Mesenchymal stem cell (in vitro differentiated cells and primary cell): Measurements from ENCODE around the gene FABP3.
A peak's percentile ranks its signal among the peaks of the same experiment; 100 is the strongest.

Experiments
- DNase-seq: peaks from one replicate; pipeline ENCODE4 v3.0.0-alpha.2; 2013
- H2AFZ ChIP-seq: one replicate; pipeline ENCODE4 v1.6.1; 2013; ENCODE audit warnings: low read depth, mild to moderate bottlenecking, control low read depth, inconsistent platforms, low read length, moderate library complexity
- H2AK5ac ChIP-seq: 2 replicates; pipeline ENCODE4 v1.6.1; 2013; ENCODE audit warnings: low read length, moderate library complexity, mild to moderate bottlenecking, inconsistent platforms; ENCODE audit not compliant: severe bottlenecking
- H2BK120ac ChIP-seq: one replicate; pipeline ENCODE4 v1.6.1; 2013; ENCODE audit warnings: low read depth, mild to moderate bottlenecking, inconsistent platforms, low read length, moderate library complexity
- H2BK12ac ChIP-seq, 2 experiments: one replicate each; pipeline ENCODE4 v1.6.1; 2013; ENCODE audit warnings: inconsistent platforms in 2 of 2, low read length in 2 of 2, mild to moderate bottlenecking in 2 of 2, moderate library complexity in 2 of 2, control low read depth in 1 of 2
- H2BK15ac ChIP-seq: one replicate; pipeline ENCODE4 v1.6.1; 2013; ENCODE audit warnings: mild to moderate bottlenecking, low read depth, inconsistent platforms; ENCODE audit not compliant: poor library complexity, severe bottlenecking
- H2BK5ac ChIP-seq: 2 replicates; pipeline ENCODE4 v1.6.1; 2013; ENCODE audit warnings: low read depth, mild to moderate bottlenecking, low read length, control low read depth, inconsistent platforms; ENCODE audit not compliant: poor library complexity, severe bottlenecking
- H3K14ac ChIP-seq, 2 experiments: one replicate each; pipeline ENCODE4 v1.6.1; 2013; ENCODE audit warnings: inconsistent platforms in 2 of 2, low read length in 2 of 2, control low read depth in 1 of 2, mild to moderate bottlenecking in 1 of 2, moderate library complexity in 1 of 2
- H3K18ac ChIP-seq, 2 experiments: one replicate each; pipeline ENCODE4 v1.6.1; 2013; ENCODE audit warnings: inconsistent platforms in 2 of 2, low read length in 2 of 2, control low read depth in 1 of 2, low read depth in 1 of 2, mild to moderate bottlenecking in 1 of 2
- H3K23ac ChIP-seq, 2 experiments: one replicate each; pipeline ENCODE4 v1.6.1; 2013; ENCODE audit warnings: inconsistent platforms in 2 of 2, low read length in 2 of 2, mild to moderate bottlenecking in 2 of 2, moderate library complexity in 2 of 2, control low read depth in 1 of 2
- H3K27ac ChIP-seq: 2 replicates; pipeline ENCODE4 v1.5.1; 2013; ENCODE audit warnings: mild to moderate bottlenecking, moderate library complexity, low read length, control low read depth, inconsistent platforms; ENCODE audit not compliant: poor library complexity, severe bottlenecking
- H3K27me3 ChIP-seq, 2 experiments: 2 replicates each; pipeline versions ENCODE4 v1.6.1 to v1.7.0; 2013; ENCODE audit warnings: low read length in 2 of 2, mild to moderate bottlenecking in 2 of 2, moderate library complexity in 2 of 2, control low read depth in 1 of 2, inconsistent platforms in 1 of 2; ENCODE audit not compliant: control insufficient read depth in 1 of 2, insufficient read depth in 1 of 2
- H3K36me3 ChIP-seq, 2 experiments: 2 replicates each; pipeline versions ENCODE4 v1.6.1 to v1.7.0; 2013; ENCODE audit warnings: low read length in 2 of 2, control low read depth in 1 of 2, inconsistent platforms in 1 of 2, low read depth in 1 of 2, mild to moderate bottlenecking in 1 of 2; ENCODE audit not compliant: insufficient read depth in 2 of 2, control insufficient read depth in 1 of 2
- H3K4ac ChIP-seq, 2 experiments: one replicate each; pipeline ENCODE4 v1.6.1; 2013; ENCODE audit warnings: inconsistent platforms in 2 of 2, low read length in 2 of 2, mild to moderate bottlenecking in 2 of 2, moderate library complexity in 2 of 2, control low read depth in 1 of 2, low read depth in 1 of 2
- H3K4me1 ChIP-seq: 2 replicates; pipeline ENCODE4 v1.6.1; 2013; ENCODE audit warnings: low read depth, low read length, control low read depth; ENCODE audit not compliant: control insufficient read depth, insufficient read depth
- H3K4me2 ChIP-seq: 2 replicates; pipeline ENCODE4 v1.6.1; 2013; ENCODE audit warnings: low read length, mild to moderate bottlenecking, inconsistent platforms; ENCODE audit not compliant: poor library complexity, severe bottlenecking
- H3K4me3 ChIP-seq, 2 experiments: 2 replicates each; pipeline versions ENCODE4 v1.5.1 to v1.7.0; 2013; ENCODE audit warnings: low read length in 2 of 2, mild to moderate bottlenecking in 2 of 2, control low read depth in 1 of 2, low read depth in 1 of 2; ENCODE audit not compliant: insufficient read depth in 1 of 2
- H3K79me1 ChIP-seq: replicated peaks from 2 replicates; pipeline ENCODE4 v1.6.1; 2013; ENCODE audit warnings: mild to moderate bottlenecking, control low read depth, low read length, inconsistent platforms; ENCODE audit not compliant: poor library complexity, severe bottlenecking
- H3K9ac ChIP-seq: 2 replicates; pipeline ENCODE4 v1.7.0; 2013; ENCODE audit warnings: mild to moderate bottlenecking, low read length, moderate library complexity
- H3K9me3 ChIP-seq: 2 replicates; pipeline ENCODE4 v1.7.0; 2013; ENCODE audit warnings: mild to moderate bottlenecking, low read length; ENCODE audit not compliant: control insufficient read depth
- H4K8ac ChIP-seq: one replicate; pipeline ENCODE4 v1.6.1; 2013; ENCODE audit warnings: inconsistent platforms, mild to moderate bottlenecking, low read length, moderate library complexity
- H4K91ac ChIP-seq: one replicate; pipeline ENCODE4 v1.6.1; 2013; ENCODE audit warnings: mild to moderate bottlenecking, low read length, inconsistent platforms
- WGBS: methylation state at CpG from one replicate; pipeline ENCODE4 v1.1.7; 2013; ENCODE audit warnings: mixed read lengths; 5-methylcytosine and 5-hydroxymethylcytosine counted together

FABP3 gene

DNA sequence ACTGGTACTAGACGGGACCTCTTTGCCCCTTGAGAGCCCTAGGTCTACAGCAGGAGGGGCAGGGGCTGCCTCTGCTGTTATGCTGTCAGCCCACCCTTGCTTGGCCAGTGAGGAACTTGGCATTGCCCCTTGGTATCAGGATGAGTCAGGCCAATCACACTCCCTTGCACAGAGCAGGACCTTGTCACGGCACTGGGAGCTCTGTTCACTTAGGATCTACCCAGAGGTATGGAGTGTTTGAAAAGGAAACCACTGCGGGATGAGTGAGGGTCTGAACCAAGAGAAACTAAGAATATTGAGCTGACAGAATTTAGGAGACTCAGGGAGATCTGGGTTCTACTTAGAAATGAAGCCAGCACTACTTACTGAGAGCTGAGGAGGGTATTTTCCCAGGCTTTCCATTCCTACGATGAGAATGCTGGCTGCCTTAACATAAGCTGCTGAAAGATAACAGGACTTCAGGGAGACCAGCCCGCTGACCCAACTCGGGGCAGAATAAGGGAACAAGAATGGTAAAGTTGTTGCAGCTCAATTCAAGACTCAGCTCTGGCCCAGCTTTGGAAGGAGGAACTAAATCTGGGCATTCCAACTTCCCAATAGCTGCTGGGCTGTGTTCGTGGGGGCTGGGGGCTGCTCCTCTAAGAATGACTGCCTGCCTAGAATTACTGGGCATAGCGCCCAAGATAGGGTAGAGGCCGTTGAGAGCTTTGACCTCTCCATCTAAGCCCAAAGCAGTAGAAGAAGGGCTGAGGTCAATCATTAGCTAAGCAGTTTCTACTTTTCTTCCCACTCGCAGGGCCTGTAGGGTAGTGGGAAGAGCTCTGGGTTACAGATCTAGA is 1.5 kb downstream of the FABP3 start:
- peak overlapping the region; percentile 85 for H3K9ac ChIP-seq
- peak overlapping the region; percentile 21 for H2BK120ac ChIP-seq
- peak overlapping the region in 1 of 2 experiments; percentile 6 for H2BK12ac ChIP-seq
- no peak for DNase-seq
- no peaks in the 10 kb centered on the region for H3K27me3 ChIP-seq
- H3K18ac ChIP-seq = no peak overlapping the region
- peak overlapping the region in 1 of 2 experiments; percentile 74 for H3K14ac ChIP-seq
- no peak overlapping the region for H3K27ac ChIP-seq
- H3K4ac ChIP-seq = no peak overlapping the region
- peak overlapping the region; percentile 26 for H2AK5ac ChIP-seq
- H4K91ac ChIP-seq = no peak overlapping the region
- H3K4me2 ChIP-seq = peak overlapping the region; percentile 11
- no peaks in the 10 kb centered on the region for H3K79me1 ChIP-seq
- H3K9me3 ChIP-seq = no peaks in the 10 kb centered on the region
- no peak overlapping the region for H2AFZ ChIP-seq
- H3K36me3 ChIP-seq = peaks cover 15 to 34% of the 10 kb centered on the region in 2 experiments
- H3K4me1 ChIP-seq = peaks cover 25% of the 10 kb centered on the region
- H3K23ac ChIP-seq = no peak overlapping the region
- H3K4me3 ChIP-seq = peak overlapping the region in 1 of 2 experiments; percentile 78
- H2BK5ac ChIP-seq = no peak overlapping the region
- 91% methylated on average over 9 of the region's 10 CpGs for WGBS
- H2BK15ac ChIP-seq = no peak overlapping the region
- no peak overlapping the region for H4K8ac ChIP-seq

DNA sequence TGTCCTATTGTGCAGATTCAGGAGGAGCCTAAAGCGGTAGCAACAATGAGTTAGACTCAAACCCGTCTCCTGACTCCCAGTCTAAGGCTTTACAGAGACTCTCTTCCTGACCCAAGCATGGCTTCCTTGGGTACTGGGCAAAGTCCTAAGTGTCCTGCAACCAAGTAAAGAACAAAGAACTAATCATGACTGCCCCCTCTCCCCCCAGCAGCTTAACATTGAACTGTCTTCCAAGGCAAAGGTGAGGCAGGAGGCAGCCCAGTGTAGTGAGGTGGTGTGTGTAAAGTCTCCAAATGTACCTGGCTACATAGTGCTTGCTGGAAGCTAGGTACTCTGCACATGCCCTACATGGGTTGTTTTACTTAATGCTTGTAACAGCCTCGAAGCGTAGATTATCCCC is 2.3 kb downstream of the FABP3 start:
- Histone ChIP-seq H4K91ac (no peak overlapping the region), H3K4me3 (peak overlapping the region in 1 of 2 experiments; percentile 78), H2BK15ac (no peak overlapping the region), H2AK5ac (no peak overlapping the region), H2BK12ac (no peak overlapping the region), H3K4me1 (peaks cover 24% of the 10 kb centered on the region), H3K27me3 (no peaks in the 10 kb centered on the region), H2BK5ac (no peak overlapping the region), H4K8ac (no peak overlapping the region), H3K9me3 (no peaks in the 10 kb centered on the region), H2BK120ac (no peak overlapping the region), H3K9ac (no peak overlapping the region), H3K4ac (no peak overlapping the region), H3K4me2 (no peak overlapping the region), H3K23ac (no peak overlapping the region), H3K27ac (no peak overlapping the region), H3K18ac (no peak overlapping the region), H2AFZ (no peak overlapping the region), H3K14ac (no peak overlapping the region), H3K79me1 (no peaks in the 10 kb centered on the region), H3K36me3 (peaks cover 20 to 42% of the 10 kb centered on the region in 2 experiments)
- DNase-seq = no peak
- WGBS = 94% methylated on average over 4 of the region's 4 CpGs

DNA sequence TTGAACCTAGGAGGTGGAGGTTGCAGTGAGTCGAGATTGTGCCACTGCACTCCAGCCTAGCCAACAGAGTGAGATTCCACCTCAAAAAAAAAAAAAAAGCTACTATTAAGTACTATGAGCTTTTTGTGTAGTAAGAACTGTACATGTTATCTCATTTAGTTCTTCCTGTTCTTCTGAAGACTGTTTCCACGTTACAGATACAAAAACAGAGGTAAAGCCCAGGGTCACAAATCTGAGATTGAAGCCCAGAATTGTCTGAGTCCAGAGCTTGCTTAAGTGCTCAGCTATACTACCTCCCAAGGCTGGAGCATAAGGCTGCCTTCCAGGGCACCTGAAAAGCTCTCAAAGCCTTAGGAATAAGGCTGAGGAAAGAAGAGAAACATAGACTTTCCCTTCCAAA is 2.9 kb downstream of the FABP3 start:
- H3K4me3 ChIP-seq = no peak overlapping the region
- H2BK5ac ChIP-seq = no peak overlapping the region
- H3K9me3 ChIP-seq = no peaks in the 10 kb centered on the region
- H3K9ac ChIP-seq = no peak overlapping the region
- peaks cover 20 to 47% of the 10 kb centered on the region in 2 experiments for H3K36me3 ChIP-seq
- H3K18ac ChIP-seq = no peak overlapping the region
- H2AK5ac ChIP-seq = no peak overlapping the region
- no peak overlapping the region for H3K14ac ChIP-seq
- H2BK120ac ChIP-seq = no peak overlapping the region
- no peak overlapping the region for H2AFZ ChIP-seq
- H3K23ac ChIP-seq = no peak overlapping the region
- no peak overlapping the region for H4K91ac ChIP-seq
- DNase-seq = no peak
- H3K4me2 ChIP-seq = no peak overlapping the region
- H2BK15ac ChIP-seq = no peak overlapping the region
- H3K27me3 ChIP-seq = no peaks in the 10 kb centered on the region
- no peak overlapping the region for H2BK12ac ChIP-seq
- no peak overlapping the region for H3K4ac ChIP-seq
- H3K79me1 ChIP-seq = no peaks in the 10 kb centered on the region
- no peak overlapping the region for H3K27ac ChIP-seq
- WGBS = 85% methylated on average over 1 of the region's 2 CpGs
- H3K4me1 ChIP-seq = peaks cover 28% of the 10 kb centered on the region
- no peak overlapping the region for H4K8ac ChIP-seq

DNA sequence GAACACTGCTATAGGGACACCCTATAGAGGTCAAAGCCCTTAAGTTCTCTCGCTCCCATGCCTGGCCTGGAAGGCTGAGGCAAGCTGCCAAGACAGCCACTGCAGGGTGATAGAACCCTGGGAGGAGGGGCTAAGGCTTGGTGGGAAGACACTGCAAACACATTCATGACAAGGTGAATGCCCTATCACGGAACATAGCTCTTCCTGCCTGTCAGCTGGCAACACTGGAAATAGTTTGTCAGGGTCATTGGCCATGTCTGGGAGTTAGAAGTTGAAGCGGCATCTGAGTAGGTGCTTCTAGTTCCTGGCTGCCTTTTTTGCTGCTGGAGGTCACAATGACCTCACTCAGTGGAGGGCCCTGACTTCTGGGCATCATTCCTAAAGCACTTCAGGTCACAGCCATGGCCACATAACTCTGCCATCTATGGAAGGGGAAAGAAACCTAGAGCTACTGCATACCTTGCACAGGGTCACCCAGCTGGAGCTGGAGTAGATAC is 4.2 kb downstream of the FABP3 start:
- H4K8ac ChIP-seq = no peak overlapping the region
- H3K9ac ChIP-seq = no peak overlapping the region
- no peak overlapping the region for H2BK12ac ChIP-seq
- no peak overlapping the region for H2AFZ ChIP-seq
- H2BK5ac ChIP-seq = no peak overlapping the region
- H3K23ac ChIP-seq = no peak overlapping the region
- peaks cover 30% of the 10 kb centered on the region for H3K4me1 ChIP-seq
- no peak overlapping the region for H3K18ac ChIP-seq
- no peaks in the 10 kb centered on the region for H3K79me1 ChIP-seq
- no peak overlapping the region for H3K4me2 ChIP-seq
- H3K4me3 ChIP-seq = no peak overlapping the region
- H3K27ac ChIP-seq = no peak overlapping the region
- no peak overlapping the region for H3K14ac ChIP-seq
- no peak overlapping the region for H4K91ac ChIP-seq
- H2BK15ac ChIP-seq = no peak overlapping the region
- H3K9me3 ChIP-seq = no peaks in the 10 kb centered on the region
- H3K4ac ChIP-seq = no peak overlapping the region
- H2AK5ac ChIP-seq = no peak overlapping the region
- no peaks in the 10 kb centered on the region for H3K27me3 ChIP-seq
- peaks cover 24 to 61% of the 10 kb centered on the region in 2 experiments for H3K36me3 ChIP-seq
- no peak overlapping the region for H2BK120ac ChIP-seq
- DNase-seq = no peak
- WGBS = 94% methylated on average over 3 of the region's 3 CpGs
